Astrocyte of the cerebellum (primary cell): ENCODE measurements around the gene DDX39A.
A peak's percentile ranks its signal among the peaks of the same experiment; 100 is the strongest.
"Not testable (repeated sequence)": the region's sequence is repeated elsewhere in the genome, so short reads cannot be mapped to it uniquely, and the experiment has no call there.

ENCODE experiments used
- DNase-seq: peaks from one replicate; pipeline ENCODE4 v3.0.0-alpha.2; 2011; ENCODE audit warnings: low read depth
- H3K4me3 ChIP-seq: 2 replicates; pipeline ENCODE4 v1.5.1; 2011; ENCODE audit warnings: mild to moderate bottlenecking, low read depth, low read length, moderate library complexity
- CTCF ChIP-seq: IDR thresholded peaks from 2 replicates; pipeline ENCODE4 v1.5.1; 2012; ENCODE audit warnings: low read length, low read depth, moderate library complexity, mild to moderate bottlenecking; ENCODE audit errors: missing control alignments
- in situ Hi-C: cut with HindIII; loops from 2 replicates; pipeline ENCODE4 v1.10.0; 2017; ENCODE audit warnings: low sequenced_read_pairs

Gene DDX39A

DNA sequence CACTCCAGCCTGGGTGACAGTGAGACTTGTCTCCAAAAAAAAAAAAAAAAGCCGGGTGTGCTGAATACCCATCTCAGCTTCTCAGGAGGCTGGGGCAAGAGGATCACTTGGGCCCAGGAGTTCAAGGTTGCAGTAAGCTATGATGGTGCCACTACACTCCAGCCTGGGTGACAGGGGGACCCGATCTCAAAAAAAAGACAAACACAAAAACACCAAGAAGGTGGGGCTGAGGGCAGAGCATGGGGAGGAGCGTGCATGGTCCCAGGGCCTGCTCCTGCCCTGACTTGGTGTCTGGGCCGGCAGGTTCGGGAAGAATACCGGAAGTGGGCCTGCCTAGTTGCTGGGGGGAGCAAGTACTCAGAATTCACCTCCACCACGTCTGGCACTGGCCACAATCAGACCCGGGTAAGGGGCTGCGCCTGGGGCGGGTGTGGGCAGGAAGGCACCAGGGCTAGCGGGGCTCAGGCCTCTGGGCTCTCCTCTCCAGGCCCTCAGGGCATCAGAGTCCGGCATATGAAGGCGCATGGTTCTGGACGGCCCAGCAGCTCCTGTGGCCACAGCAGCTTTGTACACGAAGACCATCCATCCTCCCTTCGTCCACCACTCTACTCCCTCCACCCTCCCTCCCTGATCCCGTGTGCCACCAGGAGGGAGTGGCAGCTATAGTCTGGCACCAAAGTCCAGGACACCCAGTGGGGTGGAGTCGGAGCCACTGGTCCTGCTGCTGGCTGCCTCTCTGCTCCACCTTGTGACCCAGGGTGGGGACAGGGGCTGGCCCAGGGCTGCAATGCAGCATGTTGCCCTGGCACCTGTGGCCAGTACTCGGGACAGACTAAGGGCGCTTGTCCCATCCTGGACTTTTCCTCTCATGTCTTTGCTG lies 11.3 kb downstream of the DDX39A start:
- TF ChIP-seq CTCF: no peak
- H3K4me3 ChIP-seq: no peak overlapping the region
- in situ Hi-C loops: loop anchor here (25.0 kb wide), 1 partner anchor 104 kb away; the partner anchor contains the start of gene DNAJB1
- no peak for DNase-seq

DNA sequence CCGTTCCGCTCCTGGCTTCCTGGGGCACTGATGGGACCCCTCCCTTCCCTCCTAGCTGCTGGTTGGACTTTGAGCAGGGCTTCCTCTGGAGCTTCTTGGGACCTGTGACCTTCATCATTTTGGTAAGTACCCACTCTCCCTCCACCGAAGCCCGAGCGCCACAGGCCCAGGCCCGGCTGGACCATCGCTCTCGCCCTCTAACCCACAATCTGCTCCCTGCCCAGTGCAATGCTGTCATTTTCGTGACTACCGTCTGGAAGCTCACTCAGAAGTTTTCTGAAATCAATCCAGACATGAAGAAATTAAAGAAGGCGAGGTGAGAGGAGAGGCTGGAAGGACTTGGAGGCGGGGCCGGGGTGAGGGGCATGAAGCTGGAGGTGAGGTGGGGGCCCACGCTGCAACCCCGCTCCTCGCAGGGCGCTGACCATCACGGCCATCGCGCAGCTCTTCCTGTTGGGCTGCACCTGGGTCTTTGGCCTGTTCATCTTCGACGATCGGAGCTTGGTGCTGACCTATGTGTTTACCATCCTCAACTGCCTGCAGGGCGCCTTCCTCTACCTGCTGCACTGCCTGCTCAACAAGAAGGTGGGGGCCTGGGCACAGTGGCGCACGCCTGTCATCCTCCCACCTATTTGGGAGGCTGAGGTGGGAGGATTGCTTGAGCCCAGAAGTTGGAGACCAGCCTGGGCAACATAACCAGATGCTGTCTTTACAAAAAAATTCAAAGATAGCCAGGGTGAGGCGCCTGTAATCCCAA lies 12.3 kb downstream of the DDX39A start:
- no peak for TF ChIP-seq CTCF
- no peak for DNase-seq
- no peak overlapping the region for H3K4me3 ChIP-seq
- in situ Hi-C loops: loop anchor here (25.0 kb wide), 1 partner anchor 105 kb away; the partner anchor contains the start of gene DNAJB1

GRCh38 chr19:14405758-14406644 lies 13.1 kb downstream of the DDX39A start:
- peak; percentile 61 for DNase-seq
- in situ Hi-C loops: loop anchor here (25.0 kb wide), 1 partner anchor 106 kb away; the partner anchor contains the start of gene DNAJB1
- H3K4me3 ChIP-seq: peak overlapping the region; percentile 11
- peak; percentile 50 for TF ChIP-seq CTCF

DNA sequence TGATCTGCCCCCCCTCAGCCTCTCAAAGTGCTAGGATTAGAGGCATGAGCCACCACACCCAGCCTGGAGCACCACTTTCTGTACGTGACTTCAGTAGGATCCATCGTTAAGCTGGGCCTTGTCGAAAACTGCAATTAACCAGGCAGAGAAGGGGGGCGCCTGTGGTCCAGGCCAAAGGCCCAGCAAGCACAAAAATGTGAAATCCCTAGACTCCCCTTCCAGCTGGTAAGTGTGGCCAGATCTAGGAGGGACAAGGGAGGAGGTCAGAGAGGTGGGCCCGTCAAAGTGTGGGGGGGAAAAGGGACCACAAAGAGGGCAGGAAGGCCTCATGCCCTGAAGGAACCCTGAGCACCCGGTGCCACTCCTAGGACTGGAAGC lies 13.8 kb downstream of the DDX39A start:
- in situ Hi-C loops: loop anchor here (25.0 kb wide), 1 partner anchor 107 kb away; the partner anchor contains the start of gene DNAJB1
- no peak for TF ChIP-seq CTCF
- H3K4me3 ChIP-seq: no peak overlapping the region
- DNase-seq: no peak

DNA sequence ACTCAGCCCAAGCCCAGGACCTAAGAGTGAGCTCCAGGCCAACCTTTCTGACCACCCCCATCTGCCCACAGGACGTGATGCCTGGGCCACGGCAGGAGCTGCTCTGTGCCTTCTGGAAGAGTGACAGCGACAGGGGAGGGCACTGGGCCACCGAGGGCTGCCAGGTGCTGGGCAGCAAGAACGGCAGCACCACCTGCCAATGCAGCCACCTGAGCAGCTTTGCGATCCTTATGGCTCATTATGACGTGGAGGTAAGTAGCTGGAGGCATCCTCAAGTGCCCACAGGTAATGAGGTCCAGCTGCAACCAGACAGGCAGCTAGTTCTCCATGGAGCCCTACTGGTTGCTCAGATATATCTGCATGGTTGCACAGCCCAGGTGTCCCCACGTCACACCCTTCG lies 14.8 kb downstream of the DDX39A start:
- no peak overlapping the region for H3K4me3 ChIP-seq
- in situ Hi-C loops: loop anchor here (25.0 kb wide), 1 partner anchor 108 kb away; the partner anchor contains the start of gene DNAJB1
- no peak for TF ChIP-seq CTCF
- DNase-seq: no peak

- DNase-seq, H3K4me3 ChIP-seq: not testable (repeated sequence)
- in situ Hi-C loops: loop anchor here (25.0 kb wide), 1 partner anchor 109 kb away; the partner anchor contains the start of gene DNAJB1
Measured at GRCh38 chr19:14403145-14403930, 15.8 kb downstream of the DDX39A start.
